Right cardiac atrium (tissue), 5 donors: Measurements from ENCODE around the gene ZNF516. TPM values are rescaled to one million over a fixed set of nuclear protein-coding genes. Genes with fewer than 3 reads are reported as not detected.

Experiments used
- ATAC-seq, 2 donors: fragments of 200-7000 bp; cut with Tn5 transposase; one replicate each; pipeline versions ENCODE4 v1.8.0 to v1.9.1; 2020; ENCODE audit warnings: moderate library complexity in 2 of 2, mild to moderate bottlenecking in 1 of 2
- DNase-seq, 3 donors: peaks; one replicate each; pipeline ENCODE4 v3.0.0-alpha.2; 2020
- H3K27ac ChIP-seq: one replicate; pipeline ENCODE4 v1.5.1; 2013; ENCODE audit warnings: mild to moderate bottlenecking, low read length, control low read depth, moderate library complexity
- H3K27me3 ChIP-seq: one replicate; pipeline ENCODE4 v1.6.1; 2013; ENCODE audit not compliant: control insufficient read depth, insufficient read depth
- H3K4me1 ChIP-seq: one replicate; pipeline ENCODE4 v1.6.1; 2013; ENCODE audit warnings: low read length; ENCODE audit not compliant: control insufficient read depth, insufficient read depth
- H3K4me3 ChIP-seq: one replicate; pipeline ENCODE4 v1.5.1; 2013; ENCODE audit warnings: low read length, control low read depth
- H3K9me3 ChIP-seq: one replicate; pipeline ENCODE4 v1.6.1; 2013; ENCODE audit warnings: low read length; ENCODE audit not compliant: control insufficient read depth
- WGBS: extraction: QIAGEN DNeasy Blood & Tissue Kit; methylation state at CpG from one replicate; pipeline ENCODE4 v1.1.7; 2013; 5-methylcytosine and 5-hydroxymethylcytosine counted together
- intact Hi-C, 4 donors: fragments of 100-400 bp; cut with DNase I; formaldehyde crosslinking; loops; one replicate each; pipeline versions ENCODE4 v1.11.0 to v1.14.0; 2022 to 2023
- polyA plus RNA-seq: library from polyadenylated mRNA; stranded (reverse); fragments of 200-250 nt; gene quantifications from one replicate; pipeline ENCODE4 v1.2.3, GENCODE V29; 2013
- total RNA-seq, 4 donors: library from RNA; stranded (reverse); fragmentation: NEBNext Ultra II Directional; extraction: Animal tissue kit (Norgen Biotek cat#: 25700); gene quantifications; one replicate each; pipeline ENCODE4 v1.2.1, GENCODE V29; 2021
- donor health status: healthy with polysubstance abuse.
- donor health status: DM: no; HTN: yes; CAD: no.
- donor health status: DM: no; HTN: no; CAD: no.
- donor health status: DM: no; HTN: yes; CAD: no; lungs with severe emphysema.
- donor health status: DM: yes; HTN: yes; CAD: no.

ZNF516 gene
- total and polyA plus RNA-seq, 5 donors = 4.8 to 16.2 (median 11.2) TPM

GRCh38 chr18:76367168-76368125, 127.6 kb downstream of the ZNF516 start:
- Histone ChIP-seq H3K9me3 (no peaks in the 10 kb centered on the region), H3K27ac (no peak overlapping the region), H3K27me3 (no peaks in the 10 kb centered on the region), H3K4me3 (no peak overlapping the region), H3K4me1 (no peaks in the 10 kb centered on the region)
- intact Hi-C loops = no loop called here
- ATAC-seq (no peak), DNase-seq (no peak)
- 94% methylated on average over 20 of the region's 20 CpGs for WGBS

GRCh38 chr18:76365561-76365960, 129.5 kb downstream of the ZNF516 start:
- Histone ChIP-seq H3K9me3 (no peaks in the 10 kb centered on the region), H3K4me3 (no peak overlapping the region), H3K4me1 (no peaks in the 10 kb centered on the region), H3K27me3 (no peaks in the 10 kb centered on the region), H3K27ac (no peak overlapping the region)
- intact Hi-C loops = no loop called here
- WGBS = 97% methylated on average over 10 of the region's 10 CpGs
- DNase-seq = no peak
- ATAC-seq = no peak

GRCh38 chr18:76364282-76365259, 130.5 kb downstream of the ZNF516 start:
- intact Hi-C loops = no loop called here
- no peak for ATAC-seq
- no peak overlapping the region for H3K27ac ChIP-seq
- H3K27me3 ChIP-seq = no peaks in the 10 kb centered on the region
- 93% methylated on average over 14 of the region's 14 CpGs for WGBS
- no peaks in the 10 kb centered on the region for H3K4me1 ChIP-seq
- H3K4me3 ChIP-seq = no peak overlapping the region
- H3K9me3 ChIP-seq = no peaks in the 10 kb centered on the region
- no peak for DNase-seq

- H3K27ac ChIP-seq = no peak overlapping the region
- DNase-seq (no peak), ATAC-seq (no peak)
- H3K4me1 ChIP-seq = no peaks in the 10 kb centered on the region
- intact Hi-C loops = no loop called here
- H3K27me3 ChIP-seq = no peaks in the 10 kb centered on the region
- 78% methylated on average over 12 of the region's 12 CpGs for WGBS
- H3K4me3 ChIP-seq = no peak overlapping the region
- H3K9me3 ChIP-seq = no peaks in the 10 kb centered on the region
Measured at GRCh38 chr18:76363436-76364120, 131.5 kb downstream of the ZNF516 start.

- Histone ChIP-seq H3K4me1 (no peaks in the 10 kb centered on the region), H3K27ac (no peak overlapping the region), H3K4me3 (no peak overlapping the region), H3K9me3 (no peaks in the 10 kb centered on the region), H3K27me3 (no peaks in the 10 kb centered on the region)
- no peak for ATAC-seq
- DNase-seq = no peak
- 91% methylated on average over 7 of the region's 7 CpGs for WGBS
- intact Hi-C loops = no loop called here
Measured at GRCh38 chr18:76362676-76363075, 132.4 kb downstream of the ZNF516 start.

- 98% methylated on average over 8 of the region's 8 CpGs for WGBS
- H3K4me3 ChIP-seq = no peak overlapping the region
- intact Hi-C loops = no loop called here
- DNase-seq (no peak), ATAC-seq (no peak)
- H3K9me3 ChIP-seq = no peaks in the 10 kb centered on the region
- no peaks in the 10 kb centered on the region for H3K27me3 ChIP-seq
- no peak overlapping the region for H3K27ac ChIP-seq
- H3K4me1 ChIP-seq = no peaks in the 10 kb centered on the region
Measured at GRCh38 chr18:76361219-76361618, 133.8 kb downstream of the ZNF516 start.

- no peaks in the 10 kb centered on the region for H3K4me1 ChIP-seq
- WGBS = 94% methylated on average over 12 of the region's 12 CpGs
- no peaks in the 10 kb centered on the region for H3K9me3 ChIP-seq
- H3K27me3 ChIP-seq = no peaks in the 10 kb centered on the region
- H3K27ac ChIP-seq = no peak overlapping the region
- intact Hi-C loops = no loop called here
- H3K4me3 ChIP-seq = no peak overlapping the region
- peak in 1 of 2 donors; percentile 45 for ATAC-seq
- DNase-seq = no peak
Measured at GRCh38 chr18:76359909-76360308, 135.1 kb downstream of the ZNF516 start.

GRCh38 chr18:76358774-76359173, 136.3 kb downstream of the ZNF516 start:
- no peaks in the 10 kb centered on the region for H3K4me1 ChIP-seq
- no peaks in the 10 kb centered on the region for H3K27me3 ChIP-seq
- intact Hi-C loops = no loop called here
- H3K4me3 ChIP-seq = no peak overlapping the region
- H3K27ac ChIP-seq = no peak overlapping the region
- no peak for DNase-seq
- H3K9me3 ChIP-seq = no peaks in the 10 kb centered on the region
- 78% methylated on average over 8 of the region's 8 CpGs for WGBS
- no peak for ATAC-seq

- H3K9me3 ChIP-seq = no peaks in the 10 kb centered on the region
- DNase-seq (no peak), ATAC-seq (no peak)
- intact Hi-C loops = no loop called here
- 77% methylated on average over 12 of the region's 12 CpGs for WGBS
- no peaks in the 10 kb centered on the region for H3K4me1 ChIP-seq
- no peak overlapping the region for H3K4me3 ChIP-seq
- H3K27ac ChIP-seq = no peak overlapping the region
- no peaks in the 10 kb centered on the region for H3K27me3 ChIP-seq
Measured at GRCh38 chr18:76357585-76358260, 137.3 kb downstream of the ZNF516 start.

- ATAC-seq (no peak), DNase-seq (no peak)
- Histone ChIP-seq H3K9me3 (no peaks in the 10 kb centered on the region), H3K27ac (no peak overlapping the region), H3K4me1 (no peaks in the 10 kb centered on the region), H3K27me3 (no peaks in the 10 kb centered on the region), H3K4me3 (no peak overlapping the region)
- WGBS = 90% methylated on average over 26 of the region's 26 CpGs
- intact Hi-C loops = no loop called here
Measured at GRCh38 chr18:76357174-76357573, 137.9 kb downstream of the ZNF516 start.
